ENCODE measurements around the gene NUDT12.

The NUDT12 gene

GRCh38 chr5:103562453-103563157, at the start of gene NUDT12:
Gene NUDT12 (minus strand): TSS chr5:103562789. CDS start chr5:103560248, 2,541 bp downstream.
- DNase-seq = peak; percentile 23 to 29

GRCh38 chr5:103607346-103607745, 44.8 kb upstream of the NUDT12 start:
- no peak for DNase-seq

- no peak for DNase-seq
Measured at GRCh38 chr5:103605277-103605676, 42.7 kb upstream of the NUDT12 start.

GRCh38 chr5:103602438-103602837, 39.8 kb upstream of the NUDT12 start:
- DNase-seq = no peak

- DNase-seq = no peak
Measured at GRCh38 chr5:103601314-103601713, 38.7 kb upstream of the NUDT12 start.

- DNase-seq = no peak
Measured at GRCh38 chr5:103600086-103600485, 37.5 kb upstream of the NUDT12 start.

- DNase-seq = no peak
Measured at GRCh38 chr5:103598997-103599566, 36.5 kb upstream of the NUDT12 start.

- DNase-seq = no peak
Measured at GRCh38 chr5:103590221-103590620, 27.6 kb upstream of the NUDT12 start.

- DNase-seq = no peak
Measured at GRCh38 chr5:103589776-103590175, 27.2 kb upstream of the NUDT12 start.

- no peak for DNase-seq
Measured at GRCh38 chr5:103589357-103589756, 26.8 kb upstream of the NUDT12 start.

GRCh38 chr5:103587185-103587748, 24.7 kb upstream of the NUDT12 start:
- peak in 1 of 2 donors; percentile 20 for DNase-seq

GRCh38 chr5:103582364-103582763, 19.8 kb upstream of the NUDT12 start:
- DNase-seq = peak in 1 of 2 donors; percentile 19

GRCh38 chr5:103573411-103573810, 10.8 kb upstream of the NUDT12 start:
- no peak for DNase-seq

GRCh38 chr5:103572454-103572853, 9.9 kb upstream of the NUDT12 start:
- no peak for DNase-seq

GRCh38 chr5:103571730-103572129, 9.1 kb upstream of the NUDT12 start:
- no peak for DNase-seq

- no peak for DNase-seq
Measured at GRCh38 chr5:103569313-103570060, 6.9 kb upstream of the NUDT12 start.

GRCh38 chr5:103565719-103566118, 3.1 kb upstream of the NUDT12 start:
- DNase-seq = no peak

GRCh38 chr5:103561685-103562452, 720 bp downstream of the NUDT12 start:
- DNase-seq = peak in 1 of 2 donors; percentile 5

- no peak for DNase-seq
Measured at GRCh38 chr5:103560826-103561225, 1.8 kb downstream of the NUDT12 start.

- DNase-seq = no peak
Measured at GRCh38 chr5:103546858-103547257, 15.7 kb downstream of the NUDT12 start.

- no peak for DNase-seq
Measured at GRCh38 chr5:103542441-103542840, 20.1 kb downstream of the NUDT12 start.

GRCh38 chr5:103541569-103541968, 21.0 kb downstream of the NUDT12 start:
- no peak for DNase-seq

GRCh38 chr5:103541114-103541513, 21.5 kb downstream of the NUDT12 start:
- DNase-seq = no peak

Data from inflammatory macrophage treated with lipopolysaccharide for 1 hour (primary cell).